GM23338 (cell line): ENCODE data around the gene DUXA. TPM values are rescaled to one million over a fixed set of nuclear protein-coding genes. Genes with fewer than 3 reads are reported as not detected.

Experiments used
- ATAC-seq: fragments of 200-7000 bp; cut with Tn5 transposase; 3 replicates; pipeline ENCODE4 v1.9.1; 2020
- DNase-seq: peaks from one replicate; pipeline ENCODE4 v3.0.0-alpha.2; 2015; ENCODE audit warnings: low spot score
- H2AFZ ChIP-seq: fragments of 200-600 bp; sonication (generic); 2 replicates; pipeline ENCODE4 v1.8.0; 2016; ENCODE audit warnings: antibody characterized with exemption, mild to moderate bottlenecking, moderate library complexity
- H3F3A ChIP-seq: fragments of 200-600 bp; sonication (generic); replicated peaks from 2 replicates; pipeline ENCODE4 v1.8.0; 2017; ENCODE audit warnings: antibody characterized with exemption, mixed run types, low read depth
- H3K27ac ChIP-seq: fragments of 200-600 bp; sonication (generic); 2 replicates; pipeline ENCODE4 v1.6.1; 2016; ENCODE audit warnings: low read depth
- H3K27me3 ChIP-seq: fragments of 200-600 bp; sonication (generic); 2 replicates; pipeline ENCODE4 v1.8.0; 2016; ENCODE audit warnings: mild to moderate bottlenecking, mixed run types, moderate library complexity; ENCODE audit not compliant: insufficient read depth
- H3K36me3 ChIP-seq: fragments of 200-600 bp; sonication (generic); 2 replicates; pipeline ENCODE4 v1.8.0; 2016; ENCODE audit warnings: mild to moderate bottlenecking; ENCODE audit not compliant: insufficient read depth
- H3K4me1 ChIP-seq: fragments of 200-600 bp; sonication (generic); 2 replicates; pipeline ENCODE4 v1.8.0; 2016; ENCODE audit warnings: mild to moderate bottlenecking, moderate library complexity; ENCODE audit not compliant: insufficient read depth
- H3K4me2 ChIP-seq: fragments of 200-600 bp; sonication (generic); 2 replicates; pipeline ENCODE4 v1.7.1; 2017; ENCODE audit warnings: mixed run types
- H3K4me3 ChIP-seq: fragments of 200-600 bp; sonication (generic); 2 replicates; pipeline ENCODE4 v1.6.1; 2016; ENCODE audit warnings: mixed run types
- H3K79me2 ChIP-seq: fragments of 200-600 bp; sonication (generic); replicated peaks from 2 replicates; pipeline ENCODE4 v1.8.0; 2017; ENCODE audit warnings: mild to moderate bottlenecking; ENCODE audit not compliant: insufficient read depth
- H3K9me2 ChIP-seq: fragments of 200-600 bp; sonication (generic); 2 replicates; pipeline ENCODE4 v1.8.0; 2017; ENCODE audit not compliant: insufficient read depth
- H4K20me1 ChIP-seq: fragments of 200-600 bp; sonication (generic); replicated peaks from 2 replicates; pipeline ENCODE4 v1.8.0; 2017; ENCODE audit warnings: mild to moderate bottlenecking; ENCODE audit not compliant: insufficient read depth
- H3K27ac Mint-ChIP-seq: 2 replicates; pipeline ENCODE4 v1.8.0; 2020; ENCODE audit warnings: inconsistent platforms, mild to moderate bottlenecking, moderate library complexity, mixed read lengths
- H3K27me3 Mint-ChIP-seq: 3 replicates; pipeline ENCODE4 v1.8.0; 2022; ENCODE audit warnings: low read depth, mild to moderate bottlenecking, moderate library complexity, mixed read lengths, inconsistent platforms; ENCODE audit not compliant: insufficient read depth, poor library complexity
- H3K36me3 Mint-ChIP-seq: 3 replicates; pipeline ENCODE4 v1.8.0; 2021; ENCODE audit warnings: low read depth, mild to moderate bottlenecking, inconsistent platforms, moderate library complexity, mixed read lengths
- H3K4me1 Mint-ChIP-seq: 3 replicates; pipeline ENCODE4 v1.8.0; 2020; ENCODE audit warnings: mild to moderate bottlenecking, inconsistent platforms, mixed read lengths
- H3K4me3 Mint-ChIP-seq: 3 replicates; pipeline ENCODE4 v1.8.0; 2021; ENCODE audit warnings: moderate library complexity, mild to moderate bottlenecking, inconsistent platforms, mixed read lengths
- H3K9me3 Mint-ChIP-seq: 3 replicates; pipeline ENCODE4 v1.8.0; 2020; ENCODE audit warnings: moderate library complexity, mild to moderate bottlenecking, inconsistent platforms, mixed read lengths
- CREB1 ChIP-seq: fragments of 250-450 bp; sonication (Bioruptor Pico); IDR thresholded peaks from 2 replicates; pipeline ENCODE4 v1.5.0; 2020; ENCODE audit warnings: low read depth, mild to moderate bottlenecking, moderate library complexity
- EZH2 ChIP-seq: fragments of 200-600 bp; sonication (generic); IDR thresholded peaks from one replicate; pipeline ENCODE4 v1.8.0; 2017; ENCODE audit warnings: antibody characterized with exemption, mild to moderate bottlenecking, low read depth; ENCODE audit not compliant: unreplicated experiment
- EZH2phosphoT487 ChIP-seq: fragments of 200-600 bp; sonication (generic); IDR thresholded peaks from one replicate; pipeline ENCODE4 v1.8.1; 2018; ENCODE audit warnings: antibody characterized with exemption; ENCODE audit not compliant: unreplicated experiment
- JUNB ChIP-seq: IDR thresholded peaks from one replicate; pipeline ENCODE4 v1.6.1; 2016; ENCODE audit warnings: antibody characterized with exemption; ENCODE audit not compliant: unreplicated experiment
- NANOG ChIP-seq: IDR thresholded peaks from 2 replicates; pipeline ENCODE4 v1.6.1; 2016; ENCODE audit warnings: antibody characterized with exemption, borderline replicate concordance
- POLR2AphosphoS5 ChIP-seq: IDR thresholded peaks from 2 replicates; pipeline ENCODE4 v1.6.1; 2016; ENCODE audit warnings: antibody characterized with exemption, low read depth
- REST ChIP-seq: IDR thresholded peaks from one replicate; pipeline ENCODE4 v1.6.1; 2018; ENCODE audit warnings: antibody characterized with exemption; ENCODE audit not compliant: unreplicated experiment
- STAT1 ChIP-seq: IDR thresholded peaks from one replicate; pipeline ENCODE4 v1.6.1; 2016; ENCODE audit warnings: antibody characterized with exemption; ENCODE audit not compliant: unreplicated experiment
- ZNF114 ChIP-seq: fragments of 250-450 bp; sonication (Bioruptor Pico); IDR thresholded peaks from 2 replicates; pipeline ENCODE4 v1.5.0; 2020; ENCODE audit warnings: mild to moderate bottlenecking, moderate library complexity
- ZNF331 ChIP-seq: fragments of 250-450 bp; sonication (Bioruptor Pico); IDR thresholded peaks from 2 replicates; pipeline ENCODE4 v1.5.0; 2020; ENCODE audit warnings: low read depth, mild to moderate bottlenecking, moderate library complexity
- long read RNA-seq: library from polyadenylated mRNA; unstranded; transcript quantifications from one replicate; pipeline ENCODE4 v2.0.0, GENCODE V29; 2020; ENCODE audit not compliant: unreplicated experiment
- polyA plus RNA-seq: library from polyadenylated mRNA; unstranded; fragments of >200 nt; fragmentation: Nextera tagmentation; extraction: Ambion mirVana; gene quantifications from 2 replicates; pipeline ENCODE4 v1.2.1, GENCODE V29; 2016
- total RNA-seq: library from RNA; depleted of rRNA; stranded (reverse); fragments of >200 nt; shearing (Covaris generic); gene quantifications from 2 replicates; pipeline ENCODE4 v1.2.3, GENCODE V29; 2014; rRNA removed
- TF ChIP-seq, protein P1 (sequence below), 2 experiments: fragments of 200-600 bp in 1 of 2; sonication (generic) in 1 of 2; conservative IDR thresholded peaks; 2 replicates each; pipeline versions ENCODE4 v1.5.1 to v1.6.1; 2016 to 2017; ENCODE audit warnings: antibody characterized with exemption in 2 of 2, low read depth in 2 of 2, mild to moderate bottlenecking in 2 of 2, moderate library complexity in 1 of 2
- TF ChIP-seq, protein P2 (sequence below): IDR thresholded peaks from 2 replicates; pipeline ENCODE4 v1.6.1; 2016; ENCODE audit warnings: antibody characterized with exemption
- TF ChIP-seq, protein P3 (sequence below): fragments of 250-450 bp; sonication (Bioruptor Pico); IDR thresholded peaks from 2 replicates; pipeline ENCODE4 v1.5.0; 2020; ENCODE audit warnings: mild to moderate bottlenecking, moderate library complexity

DUXA gene
- total RNA-seq (not detected in 2 replicates), polyA plus RNA-seq (not detected in 2 replicates)
- long read RNA-seq = 0 reads

GRCh38 chr19:57167385-57167784 lies at the start of gene DUXA:
Gene DUXA (minus strand): TSS chr19:57167485. CDS start chr19:57167443, 42 bp downstream.
- Mint-ChIP-seq H3K4me1 (peaks cover 2% of the 10 kb centered on the region; the same call in 1 of the 3 replicates), H3K27ac (no peak within 1 kb of the TSS), H3K4me3 (no peak within 1 kb of the TSS), H3K27me3 (no peaks in the 10 kb centered on the region), H3K36me3 (peaks cover 11% of the 10 kb centered on the region), H3K9me3 (peaks cover 61% of the 10 kb centered on the region)
- TF ChIP-seq REST = no peak
- no peak for TF ChIP-seq EZH2phosphoT487
- no peak for TF ChIP-seq CREB1 (CRISPR knock-in tag)
- no peak for TF ChIP-seq NANOG
- no peak for TF ChIP-seq POLR2AphosphoS5
- TF ChIP-seq JUNB = no peak
- TF ChIP-seq ZNF114 (CRISPR knock-in tag) = no peak
- TF ChIP-seq ZNF331 (CRISPR knock-in tag) = no peak
- TF ChIP-seq, protein P1, sequence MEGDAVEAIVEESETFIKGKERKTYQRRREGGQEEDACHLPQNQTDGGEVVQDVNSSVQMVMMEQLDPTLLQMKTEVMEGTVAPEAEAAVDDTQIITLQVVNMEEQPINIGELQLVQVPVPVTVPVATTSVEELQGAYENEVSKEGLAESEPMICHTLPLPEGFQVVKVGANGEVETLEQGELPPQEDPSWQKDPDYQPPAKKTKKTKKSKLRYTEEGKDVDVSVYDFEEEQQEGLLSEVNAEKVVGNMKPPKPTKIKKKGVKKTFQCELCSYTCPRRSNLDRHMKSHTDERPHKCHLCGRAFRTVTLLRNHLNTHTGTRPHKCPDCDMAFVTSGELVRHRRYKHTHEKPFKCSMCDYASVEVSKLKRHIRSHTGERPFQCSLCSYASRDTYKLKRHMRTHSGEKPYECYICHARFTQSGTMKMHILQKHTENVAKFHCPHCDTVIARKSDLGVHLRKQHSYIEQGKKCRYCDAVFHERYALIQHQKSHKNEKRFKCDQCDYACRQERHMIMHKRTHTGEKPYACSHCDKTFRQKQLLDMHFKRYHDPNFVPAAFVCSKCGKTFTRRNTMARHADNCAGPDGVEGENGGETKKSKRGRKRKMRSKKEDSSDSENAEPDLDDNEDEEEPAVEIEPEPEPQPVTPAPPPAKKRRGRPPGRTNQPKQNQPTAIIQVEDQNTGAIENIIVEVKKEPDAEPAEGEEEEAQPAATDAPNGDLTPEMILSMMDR (conservative IDR thresholded peaks at IDR 0.05; ENCODE audit: low read depth in 2 of 2) = no peak
- TF ChIP-seq, protein P2, sequence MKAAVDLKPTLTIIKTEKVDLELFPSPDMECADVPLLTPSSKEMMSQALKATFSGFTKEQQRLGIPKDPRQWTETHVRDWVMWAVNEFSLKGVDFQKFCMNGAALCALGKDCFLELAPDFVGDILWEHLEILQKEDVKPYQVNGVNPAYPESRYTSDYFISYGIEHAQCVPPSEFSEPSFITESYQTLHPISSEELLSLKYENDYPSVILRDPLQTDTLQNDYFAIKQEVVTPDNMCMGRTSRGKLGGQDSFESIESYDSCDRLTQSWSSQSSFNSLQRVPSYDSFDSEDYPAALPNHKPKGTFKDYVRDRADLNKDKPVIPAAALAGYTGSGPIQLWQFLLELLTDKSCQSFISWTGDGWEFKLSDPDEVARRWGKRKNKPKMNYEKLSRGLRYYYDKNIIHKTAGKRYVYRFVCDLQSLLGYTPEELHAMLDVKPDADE = no peak
- TF ChIP-seq, protein P3, sequence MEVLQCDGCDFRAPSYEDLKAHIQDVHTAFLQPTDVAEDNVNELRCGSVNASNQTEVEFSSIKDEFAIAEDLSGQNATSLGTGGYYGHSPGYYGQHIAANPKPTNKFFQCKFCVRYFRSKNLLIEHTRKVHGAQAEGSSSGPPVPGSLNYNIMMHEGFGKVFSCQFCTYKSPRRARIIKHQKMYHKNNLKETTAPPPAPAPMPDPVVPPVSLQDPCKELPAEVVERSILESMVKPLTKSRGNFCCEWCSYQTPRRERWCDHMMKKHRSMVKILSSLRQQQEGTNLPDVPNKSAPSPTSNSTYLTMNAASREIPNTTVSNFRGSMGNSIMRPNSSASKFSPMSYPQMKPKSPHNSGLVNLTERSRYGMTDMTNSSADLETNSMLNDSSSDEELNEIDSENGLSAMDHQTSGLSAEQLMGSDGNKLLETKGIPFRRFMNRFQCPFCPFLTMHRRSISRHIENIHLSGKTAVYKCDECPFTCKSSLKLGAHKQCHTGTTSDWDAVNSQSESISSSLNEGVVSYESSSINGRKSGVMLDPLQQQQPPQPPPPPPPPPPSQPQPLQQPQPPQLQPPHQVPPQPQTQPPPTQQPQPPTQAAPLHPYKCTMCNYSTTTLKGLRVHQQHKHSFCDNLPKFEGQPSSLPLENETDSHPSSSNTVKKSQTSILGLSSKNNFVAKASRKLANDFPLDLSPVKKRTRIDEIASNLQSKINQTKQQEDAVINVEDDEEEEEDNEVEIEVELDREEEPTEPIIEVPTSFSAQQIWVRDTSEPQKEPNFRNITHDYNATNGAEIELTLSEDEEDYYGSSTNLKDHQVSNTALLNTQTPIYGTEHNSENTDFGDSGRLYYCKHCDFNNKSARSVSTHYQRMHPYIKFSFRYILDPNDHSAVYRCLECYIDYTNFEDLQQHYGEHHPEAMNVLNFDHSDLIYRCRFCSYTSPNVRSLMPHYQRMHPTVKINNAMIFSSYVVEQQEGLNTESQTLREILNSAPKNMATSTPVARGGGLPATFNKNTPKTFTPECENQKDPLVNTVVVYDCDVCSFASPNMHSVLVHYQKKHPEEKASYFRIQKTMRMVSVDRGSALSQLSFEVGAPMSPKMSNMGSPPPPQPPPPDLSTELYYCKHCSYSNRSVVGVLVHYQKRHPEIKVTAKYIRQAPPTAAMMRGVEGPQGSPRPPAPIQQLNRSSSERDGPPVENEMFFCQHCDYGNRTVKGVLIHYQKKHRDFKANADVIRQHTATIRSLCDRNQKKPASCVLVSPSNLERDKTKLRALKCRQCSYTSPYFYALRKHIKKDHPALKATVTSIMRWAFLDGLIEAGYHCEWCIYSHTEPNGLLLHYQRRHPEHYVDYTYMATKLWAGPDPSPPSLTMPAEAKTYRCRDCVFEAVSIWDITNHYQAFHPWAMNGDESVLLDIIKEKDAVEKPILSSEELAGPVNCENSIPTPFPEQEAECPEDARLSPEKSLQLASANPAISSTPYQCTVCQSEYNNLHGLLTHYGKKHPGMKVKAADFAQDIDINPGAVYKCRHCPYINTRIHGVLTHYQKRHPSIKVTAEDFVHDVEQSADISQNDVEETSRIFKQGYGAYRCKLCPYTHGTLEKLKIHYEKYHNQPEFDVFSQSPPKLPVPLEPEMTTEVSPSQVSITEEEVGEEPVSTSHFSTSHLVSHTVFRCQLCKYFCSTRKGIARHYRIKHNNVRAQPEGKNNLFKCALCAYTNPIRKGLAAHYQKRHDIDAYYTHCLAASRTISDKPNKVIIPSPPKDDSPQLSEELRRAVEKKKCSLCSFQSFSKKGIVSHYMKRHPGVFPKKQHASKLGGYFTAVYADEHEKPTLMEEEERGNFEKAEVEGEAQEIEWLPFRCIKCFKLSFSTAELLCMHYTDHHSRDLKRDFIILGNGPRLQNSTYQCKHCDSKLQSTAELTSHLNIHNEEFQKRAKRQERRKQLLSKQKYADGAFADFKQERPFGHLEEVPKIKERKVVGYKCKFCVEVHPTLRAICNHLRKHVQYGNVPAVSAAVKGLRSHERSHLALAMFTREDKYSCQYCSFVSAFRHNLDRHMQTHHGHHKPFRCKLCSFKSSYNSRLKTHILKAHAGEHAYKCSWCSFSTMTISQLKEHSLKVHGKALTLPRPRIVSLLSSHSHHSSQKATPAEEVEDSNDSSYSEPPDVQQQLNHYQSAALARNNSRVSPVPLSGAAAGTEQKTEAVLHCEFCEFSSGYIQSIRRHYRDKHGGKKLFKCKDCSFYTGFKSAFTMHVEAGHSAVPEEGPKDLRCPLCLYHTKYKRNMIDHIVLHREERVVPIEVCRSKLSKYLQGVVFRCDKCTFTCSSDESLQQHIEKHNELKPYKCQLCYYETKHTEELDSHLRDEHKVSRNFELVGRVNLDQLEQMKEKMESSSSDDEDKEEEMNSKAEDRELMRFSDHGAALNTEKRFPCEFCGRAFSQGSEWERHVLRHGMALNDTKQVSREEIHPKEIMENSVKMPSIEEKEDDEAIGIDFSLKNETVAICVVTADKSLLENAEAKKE (CRISPR knock-in tag) = no peak
- no peak for TF ChIP-seq EZH2
- no peak for TF ChIP-seq STAT1
- no peak for DNase-seq
- no peaks in the 10 kb centered on the region for H3K79me2 ChIP-seq
- H3K4me2 ChIP-seq = no peak within 1 kb of the TSS
- no peak within 1 kb of the TSS for H2AFZ ChIP-seq
- no peak within 1 kb of the TSS for H3K27ac ChIP-seq
- H3K27me3 ChIP-seq = no peaks in the 10 kb centered on the region
- no peak within 1 kb of the TSS for H3K4me3 ChIP-seq
- H3K9me2 ChIP-seq = no peaks in the 10 kb centered on the region
- H4K20me1 ChIP-seq = no peaks in the 10 kb centered on the region
- ATAC-seq = no peak
- H3F3A ChIP-seq = peaks cover 6% of the 10 kb centered on the region; the same call in 1 of the 2 replicates
- no peaks in the 10 kb centered on the region for H3K4me1 ChIP-seq
- no peaks in the 10 kb centered on the region; the same call in 1 of the 2 replicates for H3K36me3 ChIP-seq
